ENCODE results near the gene ALPG. TPM values are rescaled to one million over a fixed set of nuclear protein-coding genes. Genes with fewer than 3 reads are reported as not detected.
"Not testable (repeated sequence)": the region's sequence is repeated elsewhere in the genome, so short reads cannot be mapped to it uniquely, and the experiment has no call there.

ALPG gene
- total RNA-seq, 1 experiment from 2014 or later = 1.2 TPM

DNA sequence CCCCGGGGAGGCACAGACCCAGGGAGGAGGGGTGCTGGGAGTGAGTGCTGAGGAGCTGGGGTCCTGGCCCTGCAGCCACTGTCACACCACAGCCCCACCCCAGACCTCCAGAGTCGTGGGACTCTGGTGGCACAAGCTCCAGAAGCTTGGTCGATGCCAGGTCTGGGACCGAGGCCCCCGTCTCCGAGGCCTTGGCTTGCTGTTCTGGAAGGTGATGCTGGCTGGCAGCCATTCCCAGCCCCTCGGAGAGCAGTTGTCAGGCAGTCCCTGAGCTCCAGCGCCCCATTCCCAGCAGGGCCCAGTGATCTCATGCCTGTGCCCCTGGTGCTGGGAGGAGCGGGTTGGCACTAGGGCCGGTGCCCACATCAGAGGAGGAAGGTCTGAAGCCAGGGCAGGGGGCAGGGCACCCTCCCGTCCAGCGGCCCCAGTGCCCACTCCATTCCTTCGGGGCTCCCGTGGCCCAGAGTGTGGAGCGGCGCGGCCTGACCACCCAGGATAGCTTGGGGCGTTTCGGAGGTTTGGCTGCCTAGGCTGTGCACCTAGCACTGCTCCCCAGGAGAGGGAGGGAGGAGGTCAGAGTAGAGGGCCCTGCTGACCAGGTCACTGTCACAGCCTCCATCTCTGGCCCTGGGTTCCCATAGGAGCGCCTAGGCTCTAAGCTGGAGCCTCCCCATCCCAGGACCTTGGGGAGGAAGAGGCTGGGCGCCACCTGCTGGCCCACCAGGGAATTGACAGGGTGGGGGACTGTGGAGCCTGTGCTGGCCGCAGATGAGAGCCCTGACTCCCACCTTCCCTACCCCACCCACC is 32.5 kb downstream of the ALPG start:
- Mint-ChIP-seq H3K27ac (no peak overlapping the region), H3K27me3 (ENCODE audit: low read depth) (peaks cover 3% of the 10 kb centered on the region; the same call in 1 of the 2 replicates)
- CTCF ChIA-PET = interaction anchor here (0.5 to 2.1 kb wide), 37 partner anchors 9 to 539 kb away, joined by 3 to 61 read pairs (median 4); partner anchors contain the start of genes CHRNG and NPPC

DNA sequence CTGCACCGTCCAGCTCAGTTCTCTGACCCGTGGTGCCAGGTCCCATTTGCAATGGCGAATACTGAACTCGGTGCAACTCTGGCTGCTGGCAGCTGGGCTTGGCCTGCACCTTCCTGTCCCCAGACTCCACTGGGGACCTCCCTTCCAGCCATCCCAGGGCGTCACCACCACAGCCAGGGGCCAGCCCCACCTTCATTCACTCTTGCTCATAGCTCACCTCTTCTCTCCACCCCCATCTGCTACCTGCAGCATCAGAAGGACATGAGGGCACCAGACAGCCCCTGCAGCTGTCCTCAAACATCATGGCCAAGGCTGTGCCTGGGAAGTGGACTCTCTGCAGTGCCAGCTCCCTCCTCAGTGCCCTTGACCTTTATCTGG is 33.1 kb downstream of the ALPG start:
- Mint-ChIP-seq H3K36me3 (no peaks in the 10 kb centered on the region), H3K4me1 (peaks cover 6% of the 10 kb centered on the region), H3K9me3 (no peaks in the 10 kb centered on the region), H3K4me3 (no peak overlapping the region), H3K27ac (no peak overlapping the region), H3K27me3 (ENCODE audit: low read depth) (peaks cover 3% of the 10 kb centered on the region; the same call in 1 of the 2 replicates)
- ChIA-PET POLR2A (no interaction called here), CTCF (interaction anchor here (0.6 to 2.1 kb wide), 35 partner anchors 8 to 540 kb away, joined by 3 to 61 read pairs (median 4); partner anchors contain the start of genes CHRNG and NPPC)
- DNase-seq (ENCODE audit: low spot score) = no peak
- ATAC-seq = no peak
- TF ChIP-seq KAT7 (CRISPR knock-in tag; IDR thresholded peaks at IDR 0.05; ENCODE audit: borderline replicate concordance) (no peak), ESRRA (CRISPR knock-in tag; IDR thresholded peaks at IDR 0.05; ENCODE audit: borderline replicate concordance) (no peak), SOX15 (CRISPR knock-in tag; IDR thresholded peaks at IDR 0.05) (no peak)
- TF ChIP-seq, protein P1, sequence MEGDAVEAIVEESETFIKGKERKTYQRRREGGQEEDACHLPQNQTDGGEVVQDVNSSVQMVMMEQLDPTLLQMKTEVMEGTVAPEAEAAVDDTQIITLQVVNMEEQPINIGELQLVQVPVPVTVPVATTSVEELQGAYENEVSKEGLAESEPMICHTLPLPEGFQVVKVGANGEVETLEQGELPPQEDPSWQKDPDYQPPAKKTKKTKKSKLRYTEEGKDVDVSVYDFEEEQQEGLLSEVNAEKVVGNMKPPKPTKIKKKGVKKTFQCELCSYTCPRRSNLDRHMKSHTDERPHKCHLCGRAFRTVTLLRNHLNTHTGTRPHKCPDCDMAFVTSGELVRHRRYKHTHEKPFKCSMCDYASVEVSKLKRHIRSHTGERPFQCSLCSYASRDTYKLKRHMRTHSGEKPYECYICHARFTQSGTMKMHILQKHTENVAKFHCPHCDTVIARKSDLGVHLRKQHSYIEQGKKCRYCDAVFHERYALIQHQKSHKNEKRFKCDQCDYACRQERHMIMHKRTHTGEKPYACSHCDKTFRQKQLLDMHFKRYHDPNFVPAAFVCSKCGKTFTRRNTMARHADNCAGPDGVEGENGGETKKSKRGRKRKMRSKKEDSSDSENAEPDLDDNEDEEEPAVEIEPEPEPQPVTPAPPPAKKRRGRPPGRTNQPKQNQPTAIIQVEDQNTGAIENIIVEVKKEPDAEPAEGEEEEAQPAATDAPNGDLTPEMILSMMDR (IDR thresholded peaks at IDR 0.05) = 0 out of 2 replicates have a peak, but pooled peaks have one; percentile 2

More for the DNA sequence above, 32.5 kb downstream of the ALPG start:
- H3K4me1 Mint-ChIP-seq = peaks cover 6% of the 10 kb centered on the region
- DNase-seq (ENCODE audit: low spot score) = peak; percentile 80
- no peaks in the 10 kb centered on the region for H3K9me3 Mint-ChIP-seq
- H3K4me3 Mint-ChIP-seq = no peak overlapping the region
- POLR2A ChIA-PET = no interaction called here
- H3K36me3 Mint-ChIP-seq = no peaks in the 10 kb centered on the region
- ATAC-seq = peak; percentile 71
- TF ChIP-seq, protein P1 (IDR thresholded peaks at IDR 0.05) = peak; percentile 59; the same call in 1 of the 2 replicates
- TF ChIP-seq, protein P2, sequence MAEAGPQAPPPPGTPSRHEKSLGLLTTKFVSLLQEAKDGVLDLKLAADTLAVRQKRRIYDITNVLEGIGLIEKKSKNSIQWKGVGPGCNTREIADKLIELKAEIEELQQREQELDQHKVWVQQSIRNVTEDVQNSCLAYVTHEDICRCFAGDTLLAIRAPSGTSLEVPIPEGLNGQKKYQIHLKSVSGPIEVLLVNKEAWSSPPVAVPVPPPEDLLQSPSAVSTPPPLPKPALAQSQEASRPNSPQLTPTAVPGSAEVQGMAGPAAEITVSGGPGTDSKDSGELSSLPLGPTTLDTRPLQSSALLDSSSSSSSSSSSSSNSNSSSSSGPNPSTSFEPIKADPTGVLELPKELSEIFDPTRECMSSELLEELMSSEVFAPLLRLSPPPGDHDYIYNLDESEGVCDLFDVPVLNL (CRISPR knock-in tag; IDR thresholded peaks at IDR 0.05; ENCODE audit: borderline replicate concordance, low read depth) = no peak

DNA sequence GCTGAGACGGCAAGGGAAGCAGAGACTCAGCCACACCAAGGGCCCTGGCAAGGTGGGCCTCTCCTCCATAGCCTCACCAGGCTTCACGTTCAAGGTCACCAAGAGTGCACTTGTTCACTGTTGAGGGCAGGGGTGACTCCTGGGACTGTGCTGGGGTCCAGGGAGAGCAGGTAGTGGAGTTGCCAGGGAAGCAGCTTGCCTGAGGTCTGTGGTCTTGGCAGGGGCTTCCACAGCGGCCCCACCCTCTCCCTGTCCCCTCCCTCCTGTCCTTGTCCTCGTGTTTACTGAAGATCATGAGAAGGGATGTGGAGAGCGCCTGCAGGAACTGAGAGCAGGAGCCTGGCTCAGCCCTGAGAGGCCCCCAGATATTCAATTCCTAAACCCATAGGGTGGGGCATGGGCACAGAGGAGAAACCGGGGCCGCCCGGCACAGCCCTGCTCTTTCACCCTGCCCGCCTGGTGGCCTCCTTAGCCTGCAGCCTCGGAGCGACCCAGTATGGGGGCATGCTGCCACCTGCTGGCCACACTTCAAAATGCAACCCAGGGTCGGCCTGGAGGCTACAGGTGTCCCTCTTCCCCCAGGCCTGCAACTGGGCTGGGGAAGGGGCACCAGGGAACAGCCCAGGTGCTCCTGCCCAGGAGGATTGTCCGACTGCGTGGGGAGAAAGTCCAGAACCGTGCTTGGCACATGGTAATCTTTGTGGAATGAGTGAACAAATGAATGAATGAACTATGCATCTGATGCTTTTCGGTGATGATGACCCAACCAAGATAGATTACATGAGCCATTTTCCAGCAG is 33.8 kb downstream of the ALPG start:
- H3K27ac Mint-ChIP-seq; H3K27me3 Mint-ChIP-seq (ENCODE audit: low read depth); H3K4me3 Mint-ChIP-seq; H3K36me3 Mint-ChIP-seq; H3K9me3 Mint-ChIP-seq; POLR2A ChIA-PET; H3K4me1 Mint-ChIP-seq: not testable (repeated sequence)
- peak; percentile 78 for ATAC-seq
- 0 out of 2 replicates have a peak, but pooled peaks have one; percentile 32 for TF ChIP-seq ETV6 (CRISPR knock-in tag; IDR thresholded peaks at IDR 0.05)
- TF ChIP-seq, protein P1 (IDR thresholded peaks at IDR 0.05) = peak; percentile 83
- CTCF ChIA-PET = interaction anchor here (0.7 to 2.1 kb wide), 20 partner anchors 13 to 515 kb away, joined by 3 to 61 read pairs (median 5); no protein-coding TSS in a partner anchor
- DNase-seq (ENCODE audit: low spot score) = peak; percentile 97

All from WTC11 (cell line).